ENCODE data around the gene RSPO3.

RSPO3 gene

GRCh38 chr6:127177030-127177922 is 58.8 kb downstream of the RSPO3 start:
- no peaks in the 10 kb centered on the region for H3K4me1 ChIP-seq (ENCODE audit: insufficient read depth, low read length, severe bottlenecking)
- H3F3A ChIP-seq (ENCODE audit: insufficient read depth, low read length), result no peaks in the 10 kb centered on the region
- no peaks in the 10 kb centered on the region for H3K79me2 ChIP-seq (ENCODE audit: insufficient read depth, low read length)
- H3K9me2 ChIP-seq (ENCODE audit: low read depth, low read length), result no peaks in the 10 kb centered on the region
- H3K9me3 ChIP-seq (ENCODE audit: low read length), result no peaks in the 10 kb centered on the region
- H3K4me2 ChIP-seq (ENCODE audit: low read length), result no peak overlapping the region
- H3K4me3 ChIP-seq (ENCODE audit: low read depth, low read length, poor library complexity, severe bottlenecking), result no peak overlapping the region
- H3K27ac ChIP-seq (ENCODE audit: low read depth, low read length, poor library complexity, severe bottlenecking), result no peak overlapping the region
- H3K36me3 ChIP-seq (ENCODE audit: insufficient read depth, low read length), result no peaks in the 10 kb centered on the region
- TF ChIP-seq, protein P1, sequence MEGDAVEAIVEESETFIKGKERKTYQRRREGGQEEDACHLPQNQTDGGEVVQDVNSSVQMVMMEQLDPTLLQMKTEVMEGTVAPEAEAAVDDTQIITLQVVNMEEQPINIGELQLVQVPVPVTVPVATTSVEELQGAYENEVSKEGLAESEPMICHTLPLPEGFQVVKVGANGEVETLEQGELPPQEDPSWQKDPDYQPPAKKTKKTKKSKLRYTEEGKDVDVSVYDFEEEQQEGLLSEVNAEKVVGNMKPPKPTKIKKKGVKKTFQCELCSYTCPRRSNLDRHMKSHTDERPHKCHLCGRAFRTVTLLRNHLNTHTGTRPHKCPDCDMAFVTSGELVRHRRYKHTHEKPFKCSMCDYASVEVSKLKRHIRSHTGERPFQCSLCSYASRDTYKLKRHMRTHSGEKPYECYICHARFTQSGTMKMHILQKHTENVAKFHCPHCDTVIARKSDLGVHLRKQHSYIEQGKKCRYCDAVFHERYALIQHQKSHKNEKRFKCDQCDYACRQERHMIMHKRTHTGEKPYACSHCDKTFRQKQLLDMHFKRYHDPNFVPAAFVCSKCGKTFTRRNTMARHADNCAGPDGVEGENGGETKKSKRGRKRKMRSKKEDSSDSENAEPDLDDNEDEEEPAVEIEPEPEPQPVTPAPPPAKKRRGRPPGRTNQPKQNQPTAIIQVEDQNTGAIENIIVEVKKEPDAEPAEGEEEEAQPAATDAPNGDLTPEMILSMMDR (IDR thresholded peaks at IDR 0.05; ENCODE audit: low read length), result no peak
- TF ChIP-seq EZH2 (IDR thresholded peaks at IDR 0.05; ENCODE audit: borderline replicate concordance, low read length), result no peak
- no peaks in the 10 kb centered on the region for H4K20me1 ChIP-seq (ENCODE audit: insufficient read depth, low read length)
- H3K27me3 ChIP-seq (ENCODE audit: insufficient read depth, low read length), result no peaks in the 10 kb centered on the region
- no peak overlapping the region for H2AFZ ChIP-seq (ENCODE audit: low read length)
- no peak overlapping the region for H3K9ac ChIP-seq (ENCODE audit: low read length)

DNA sequence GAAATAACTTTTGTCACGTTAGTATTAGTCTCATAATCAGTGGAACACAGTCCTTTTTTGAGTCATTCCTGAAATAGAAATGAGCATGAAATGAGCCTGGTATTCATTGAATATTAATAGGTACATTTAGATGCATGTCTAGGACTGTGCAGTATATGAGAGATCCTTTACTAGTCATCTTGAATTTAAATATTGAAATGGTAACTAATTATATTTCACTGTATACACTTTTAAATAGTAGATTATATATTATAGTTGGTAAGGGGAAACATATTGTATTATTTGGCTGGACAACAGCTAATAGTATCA is 59.4 kb downstream of the RSPO3 start:
- Histone ChIP-seq H3K36me3 (ENCODE audit: insufficient read depth, low read length) (no peaks in the 10 kb centered on the region), H3K4me2 (ENCODE audit: low read length) (no peak overlapping the region), H2AFZ (ENCODE audit: low read length) (no peak overlapping the region), H3K9ac (ENCODE audit: low read length) (no peak overlapping the region), H3K9me3 (ENCODE audit: low read length) (no peaks in the 10 kb centered on the region), H3K9me2 (ENCODE audit: low read depth, low read length) (no peaks in the 10 kb centered on the region), H3K4me3 (ENCODE audit: low read depth, low read length, poor library complexity, severe bottlenecking) (no peak overlapping the region), H3K4me1 (ENCODE audit: insufficient read depth, low read length, severe bottlenecking) (no peaks in the 10 kb centered on the region), H3F3A (ENCODE audit: insufficient read depth, low read length) (no peaks in the 10 kb centered on the region), H3K79me2 (ENCODE audit: insufficient read depth, low read length) (no peaks in the 10 kb centered on the region), H3K27ac (ENCODE audit: low read depth, low read length, poor library complexity, severe bottlenecking) (no peak overlapping the region), H4K20me1 (ENCODE audit: insufficient read depth, low read length) (no peaks in the 10 kb centered on the region), H3K27me3 (ENCODE audit: insufficient read depth, low read length) (no peaks in the 10 kb centered on the region)
- TF ChIP-seq EZH2 (IDR thresholded peaks at IDR 0.05; ENCODE audit: borderline replicate concordance, low read length), result no peak
- TF ChIP-seq, protein P1 (IDR thresholded peaks at IDR 0.05; ENCODE audit: low read length), result no peak

- Histone ChIP-seq H3K4me1 (ENCODE audit: insufficient read depth, low read length, severe bottlenecking) (no peaks in the 10 kb centered on the region), H4K20me1 (ENCODE audit: insufficient read depth, low read length) (no peaks in the 10 kb centered on the region), H3K9me3 (ENCODE audit: low read length) (no peaks in the 10 kb centered on the region), H3K36me3 (ENCODE audit: insufficient read depth, low read length) (no peaks in the 10 kb centered on the region), H3K9ac (ENCODE audit: low read length) (no peak overlapping the region), H3K79me2 (ENCODE audit: insufficient read depth, low read length) (no peaks in the 10 kb centered on the region), H3K4me2 (ENCODE audit: low read length) (no peak overlapping the region), H3K27ac (ENCODE audit: low read depth, low read length, poor library complexity, severe bottlenecking) (no peak overlapping the region), H3K27me3 (ENCODE audit: insufficient read depth, low read length) (no peaks in the 10 kb centered on the region), H3F3A (ENCODE audit: insufficient read depth, low read length) (no peaks in the 10 kb centered on the region), H3K4me3 (ENCODE audit: low read depth, low read length, poor library complexity, severe bottlenecking) (no peak overlapping the region), H2AFZ (ENCODE audit: low read length) (no peak overlapping the region), H3K9me2 (ENCODE audit: low read depth, low read length) (no peaks in the 10 kb centered on the region)
- TF ChIP-seq EZH2 (IDR thresholded peaks at IDR 0.05; ENCODE audit: borderline replicate concordance, low read length), result no peak
- TF ChIP-seq, protein P1 (IDR thresholded peaks at IDR 0.05; ENCODE audit: low read length), result no peak
Measured at GRCh38 chr6:127178746-127179145, 60.3 kb downstream of the RSPO3 start.
